GM21825 (cell line): Measurements from ENCODE around the gene PRDM13.
A peak's percentile ranks its signal among the peaks of the same experiment; 100 is the strongest.
"Not testable (repeated sequence)": the region's sequence is repeated elsewhere in the genome, so short reads cannot be mapped to it uniquely, and the experiment has no call there.

Source experiments
- ATAC-seq: cut with Tn5 transposase; IDR thresholded peaks from one replicate; pipeline ENCODE4 v1.9.1; 2021; ENCODE audit warnings: mild to moderate bottlenecking, moderate library complexity; ENCODE audit not compliant: unreplicated experiment

PRDM13 gene

DNA sequence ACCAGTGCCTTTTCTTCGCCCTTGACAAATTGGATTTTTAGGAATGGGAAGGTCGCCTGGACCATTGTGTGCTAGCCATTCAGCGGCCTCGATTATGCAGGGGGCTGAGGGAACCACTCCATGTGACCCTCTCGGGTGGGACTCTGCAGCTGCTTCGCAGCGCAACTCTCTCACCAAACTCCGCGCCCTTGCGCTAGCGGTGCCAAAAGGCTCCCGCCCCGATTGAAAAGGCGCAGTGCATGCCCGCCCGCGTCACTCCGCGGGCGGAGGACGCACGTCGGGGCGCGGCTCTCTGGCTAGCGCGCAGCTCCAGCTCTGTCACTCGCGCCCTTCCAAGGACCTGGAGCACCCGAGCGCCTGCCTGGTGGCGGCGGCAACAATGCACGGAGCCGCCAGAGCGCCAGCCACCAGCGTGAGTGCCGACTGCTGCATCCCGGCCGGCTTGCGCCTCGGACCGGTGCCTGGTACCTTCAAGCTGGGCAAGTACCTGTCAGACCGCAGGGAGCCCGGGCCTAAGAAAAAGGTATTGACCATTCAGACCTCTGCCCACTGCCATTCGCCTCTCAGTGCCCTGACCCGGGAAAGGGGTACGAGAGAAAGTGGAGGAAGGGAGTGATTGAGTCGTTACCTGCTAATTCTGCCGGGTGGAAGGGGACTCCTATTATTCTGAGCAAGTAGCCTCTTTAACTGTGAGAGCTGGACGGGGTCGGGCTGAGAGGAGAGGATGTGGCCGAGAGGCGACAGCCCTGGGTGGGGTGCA, at the start of gene PRDM13:
Gene PRDM13, plus strand, starts transcription at position 178 of the 760 bp plus-strand sequence. Its CDS starts 202 bp downstream, at position 380.
- no peak for ATAC-seq

DNA sequence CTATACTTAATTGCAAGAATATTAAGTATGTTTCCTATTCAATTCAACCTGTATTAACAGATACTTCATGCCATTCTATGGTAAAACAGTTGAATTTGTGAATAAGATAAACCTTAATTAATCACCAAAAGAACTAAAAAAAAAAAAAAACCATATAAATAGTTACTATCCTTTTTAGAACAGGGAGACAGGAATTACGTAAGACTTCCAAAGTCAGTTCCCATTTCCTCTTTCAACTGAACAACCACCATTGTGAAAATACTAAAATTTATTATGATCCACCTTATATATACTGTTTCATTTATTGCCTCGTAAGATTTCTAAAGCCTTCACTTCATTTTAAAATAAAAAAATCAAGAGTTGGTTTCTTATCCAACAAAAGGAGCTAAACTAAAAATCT, 47.6 kb upstream of the PRDM13 start:
- no peak for ATAC-seq

DNA sequence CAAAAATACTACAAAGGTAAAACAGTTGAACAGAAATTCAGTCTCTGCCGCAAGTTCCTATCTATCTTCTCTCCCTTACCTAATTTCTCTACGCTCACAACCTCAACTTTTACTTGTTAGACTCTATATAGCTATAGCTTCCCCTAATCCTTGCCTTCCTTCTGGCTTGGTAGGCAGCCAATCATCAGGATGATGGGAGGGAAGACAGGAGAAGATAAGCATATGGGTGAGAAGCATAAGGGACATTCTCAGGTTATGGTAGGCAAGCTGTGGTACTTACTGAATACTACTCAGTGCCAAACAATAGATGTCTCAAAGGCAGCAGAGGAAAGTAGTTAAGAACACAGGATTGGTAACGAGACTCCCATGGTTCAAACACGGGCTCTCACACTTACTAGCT, 46.0 kb upstream of the PRDM13 start:
- ATAC-seq, result no peak

DNA sequence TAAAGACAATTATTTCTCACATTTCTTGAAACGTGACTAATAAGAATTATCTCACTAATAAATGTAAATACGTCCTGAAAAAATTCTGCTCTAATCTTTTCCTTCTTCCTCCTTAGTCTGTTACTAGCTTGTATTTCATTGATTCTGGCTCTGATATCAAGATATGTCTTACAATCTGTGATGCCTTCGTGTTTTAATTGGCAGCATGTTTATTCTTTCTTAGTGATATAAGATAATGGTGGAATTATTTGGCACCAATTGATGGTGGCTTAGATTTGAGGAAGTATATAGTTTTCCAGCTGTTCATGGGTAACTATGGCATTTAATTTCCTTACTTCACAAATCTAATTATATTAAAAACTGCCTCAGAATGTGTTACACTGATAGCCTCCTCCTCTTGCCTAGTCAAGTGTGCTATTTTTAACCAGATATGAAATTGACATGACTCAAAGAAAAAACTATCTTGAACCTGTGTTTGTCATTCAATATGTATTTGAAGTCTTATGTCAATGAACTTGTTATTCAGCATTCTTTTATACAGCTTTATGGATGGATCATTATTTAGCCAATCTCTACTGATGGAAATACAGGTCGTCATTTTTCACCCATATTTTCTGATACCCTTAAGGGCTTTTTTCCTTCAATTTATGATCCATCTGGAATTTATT, 43.4 kb upstream of the PRDM13 start:
- no peak for ATAC-seq

DNA sequence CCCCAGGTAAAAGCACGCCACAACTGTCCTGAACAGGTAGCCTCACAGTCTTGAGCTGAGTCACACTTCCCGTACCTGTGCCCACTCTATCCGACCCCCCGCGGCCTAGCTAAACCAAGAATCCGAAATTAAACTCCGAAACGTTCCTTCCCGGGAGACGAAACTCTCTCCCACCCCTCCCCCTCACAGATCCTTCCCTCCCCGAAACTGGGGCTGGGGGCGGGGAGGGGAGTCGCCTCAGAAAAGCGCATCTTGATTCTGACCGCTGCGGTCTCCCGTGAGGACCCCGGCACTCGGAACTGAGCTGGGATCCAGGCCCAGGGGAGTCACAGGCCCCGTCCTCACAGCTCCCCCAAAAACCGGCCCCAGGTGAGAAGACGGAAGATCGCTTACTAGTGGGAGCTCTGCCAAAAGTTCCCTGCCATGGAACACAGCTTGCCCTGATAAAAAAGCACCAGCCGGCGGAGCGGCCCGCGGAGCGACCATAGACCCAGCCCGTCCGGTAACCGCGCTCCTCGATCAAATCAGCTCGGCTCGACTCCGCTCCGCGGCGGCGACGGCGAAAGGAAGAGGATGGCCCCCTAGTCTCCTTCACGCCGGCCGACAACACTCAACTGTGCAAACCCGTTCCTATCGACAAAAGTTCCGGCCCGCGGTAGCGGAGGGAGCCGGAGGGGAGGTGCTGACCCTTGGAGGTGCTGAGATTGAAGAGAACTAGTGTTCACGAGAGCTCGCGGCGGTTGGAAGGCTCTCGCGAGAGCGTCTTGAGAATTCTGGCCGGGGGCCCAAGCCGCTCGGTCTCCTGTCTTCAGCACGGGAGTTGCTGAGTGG, 38.3 kb upstream of the PRDM13 start, which contains the start of gene CCNC:
Gene CCNC, minus strand, starts transcription at position 558 of the 831 bp plus-strand sequence. Its CDS starts 133 bp downstream, at position 425.
- ATAC-seq, result peak; percentile 99

DNA sequence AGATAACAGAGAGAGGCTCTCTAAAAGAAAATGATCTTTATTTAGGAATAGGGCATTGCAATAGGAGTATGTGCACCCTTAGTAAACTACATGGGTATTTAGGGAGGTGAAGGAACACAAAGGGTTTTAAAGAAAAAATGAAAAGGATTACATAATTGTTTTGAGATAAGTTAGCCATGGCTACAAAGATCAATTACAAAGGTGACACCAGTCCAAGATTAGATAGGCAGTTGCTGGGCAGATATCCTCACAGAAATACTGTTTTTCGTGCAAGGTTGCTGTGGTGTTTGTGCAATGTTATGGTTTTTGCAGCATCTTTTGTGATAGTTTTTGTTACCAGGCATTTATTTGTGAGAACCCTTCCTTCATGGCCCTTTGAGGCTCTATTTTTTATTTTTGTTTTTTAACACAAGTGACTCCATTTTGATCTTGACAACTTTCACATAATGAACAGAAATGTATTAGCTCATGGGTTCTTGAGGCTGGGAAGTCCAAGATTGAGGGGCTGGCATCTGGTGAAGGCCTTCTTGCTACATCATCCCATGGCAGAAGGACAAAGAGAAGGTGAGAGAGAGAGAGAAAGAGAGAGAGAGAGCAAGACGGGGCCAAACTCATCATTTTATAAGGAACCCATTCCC, 32.5 kb upstream of the PRDM13 start:
- no peak for ATAC-seq

DNA sequence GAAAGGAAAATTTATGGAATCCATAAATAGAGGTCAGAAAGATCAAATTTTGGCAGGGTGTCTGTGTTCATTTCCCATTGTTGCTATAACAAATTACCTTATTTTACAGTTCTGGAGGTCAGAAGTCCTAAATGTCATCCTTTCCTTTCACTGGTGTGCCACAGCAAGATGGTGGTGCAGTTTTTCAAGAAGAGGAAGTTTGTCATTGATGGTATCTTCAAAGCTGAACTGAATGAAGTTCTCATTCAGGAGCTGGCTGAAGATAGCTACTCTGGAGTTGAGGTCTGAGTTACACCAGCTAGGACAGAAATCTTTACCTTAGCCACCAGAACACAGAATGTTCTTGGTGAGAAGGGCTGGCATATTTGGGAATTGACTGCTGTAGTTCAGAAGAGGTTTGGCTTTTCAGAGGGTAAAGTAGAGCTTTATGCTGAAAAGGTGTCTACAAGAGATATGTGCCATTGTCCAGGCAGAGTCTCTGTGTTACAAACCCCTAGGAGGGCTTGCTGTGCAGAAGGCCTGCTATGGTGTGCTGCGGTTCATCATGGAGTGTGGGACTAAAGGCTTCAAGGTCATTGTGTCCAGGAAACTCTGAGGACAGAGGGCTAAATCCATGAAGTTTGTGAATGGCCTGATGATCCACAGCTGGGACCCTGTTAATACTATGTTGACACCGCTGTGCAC, 30.9 kb upstream of the PRDM13 start:
- ATAC-seq, result no peak

DNA sequence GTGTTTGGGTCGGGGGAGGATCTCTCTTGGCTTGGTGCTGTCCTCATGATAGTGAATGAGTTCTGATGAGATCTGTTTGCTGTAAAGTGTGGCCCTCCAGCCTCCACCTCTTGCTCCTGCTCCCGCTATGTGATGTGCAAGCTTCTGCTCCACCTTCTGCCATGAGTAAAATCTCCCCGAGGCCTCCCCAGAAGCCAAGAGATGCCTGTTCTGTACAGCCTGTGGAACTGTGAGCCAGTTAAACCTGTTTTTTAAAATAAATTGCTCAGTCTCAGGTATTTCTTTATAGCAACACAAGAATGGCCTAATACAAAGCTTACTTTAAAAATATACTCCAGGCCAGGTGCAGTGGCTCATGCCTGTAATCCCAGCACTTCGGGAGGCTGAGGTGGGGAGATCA, 26.9 kb upstream of the PRDM13 start:
- no peak for ATAC-seq

DNA sequence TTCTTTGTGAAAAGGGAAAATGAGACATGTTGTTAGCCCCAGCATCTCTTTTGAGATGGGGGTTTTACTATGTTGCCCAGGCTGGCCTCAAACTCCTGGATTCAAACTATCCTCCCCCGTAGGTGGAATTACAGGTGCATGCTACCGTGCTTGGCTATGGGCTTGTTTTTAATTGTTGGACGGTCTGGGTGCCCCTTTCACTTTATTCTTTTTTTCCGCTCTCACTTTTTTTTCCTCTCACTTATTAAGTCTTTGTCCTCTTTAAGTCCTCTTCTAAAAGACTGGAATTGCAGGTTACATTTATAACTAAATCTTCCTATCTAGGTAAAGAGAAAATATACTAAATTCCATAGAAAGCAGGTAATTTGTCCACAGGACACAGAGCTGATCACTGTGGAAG, 18.8 kb upstream of the PRDM13 start:
- no peak for ATAC-seq

DNA sequence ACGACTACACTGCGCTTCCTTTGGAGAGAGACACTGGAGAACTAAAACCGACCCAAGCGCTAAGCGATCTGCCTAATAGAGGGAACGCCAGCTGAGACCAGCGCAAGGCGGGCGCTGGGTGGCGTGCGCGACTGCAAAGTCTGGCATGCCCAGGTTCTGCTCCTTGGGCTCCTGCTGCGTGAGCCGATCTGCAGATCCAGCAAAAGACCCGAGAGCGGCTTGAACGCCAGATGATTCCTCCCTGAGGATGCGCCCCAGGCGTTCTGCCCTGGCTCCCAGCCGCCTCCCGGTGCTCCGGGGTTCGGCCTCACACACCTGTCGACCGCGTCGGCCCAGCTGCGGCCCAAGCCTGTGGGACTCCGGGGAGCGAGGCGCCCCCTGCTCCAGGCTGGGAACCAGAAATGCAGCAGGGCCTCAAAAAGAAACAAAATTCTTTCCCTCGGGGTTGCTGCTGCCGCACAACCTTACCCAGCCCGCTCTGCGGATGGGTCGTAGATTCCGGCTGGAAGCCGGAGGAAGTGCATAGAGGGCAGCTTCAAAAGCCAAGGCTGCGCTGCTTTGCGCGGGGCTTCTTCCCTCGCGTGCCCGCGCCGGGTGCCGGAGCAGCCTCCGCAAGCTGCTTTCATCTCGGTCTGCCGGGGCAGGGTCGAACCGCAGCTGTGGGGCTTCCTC, 17.9 kb upstream of the PRDM13 start:
- peak; percentile 95 for ATAC-seq

DNA sequence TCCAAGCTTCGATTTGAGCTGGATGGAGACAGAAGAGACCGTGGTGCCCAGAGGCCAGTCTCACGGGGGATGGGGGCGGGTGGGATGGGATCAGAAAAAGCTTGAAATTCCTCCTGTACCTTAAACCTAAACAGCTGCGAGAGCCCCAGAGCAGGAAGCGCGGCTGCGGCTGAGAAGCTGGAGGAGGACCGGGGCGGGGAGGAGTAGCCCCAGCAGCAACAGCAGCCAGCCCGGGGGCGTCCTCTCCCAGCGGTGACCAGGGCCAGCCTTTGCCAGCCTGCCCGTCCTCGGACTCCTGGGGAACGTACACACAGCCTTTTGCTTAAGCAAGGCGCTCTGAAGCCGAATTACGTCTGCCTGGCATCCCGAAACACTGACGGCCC, 17.4 kb upstream of the PRDM13 start:
- ATAC-seq, result peak; percentile 26

DNA sequence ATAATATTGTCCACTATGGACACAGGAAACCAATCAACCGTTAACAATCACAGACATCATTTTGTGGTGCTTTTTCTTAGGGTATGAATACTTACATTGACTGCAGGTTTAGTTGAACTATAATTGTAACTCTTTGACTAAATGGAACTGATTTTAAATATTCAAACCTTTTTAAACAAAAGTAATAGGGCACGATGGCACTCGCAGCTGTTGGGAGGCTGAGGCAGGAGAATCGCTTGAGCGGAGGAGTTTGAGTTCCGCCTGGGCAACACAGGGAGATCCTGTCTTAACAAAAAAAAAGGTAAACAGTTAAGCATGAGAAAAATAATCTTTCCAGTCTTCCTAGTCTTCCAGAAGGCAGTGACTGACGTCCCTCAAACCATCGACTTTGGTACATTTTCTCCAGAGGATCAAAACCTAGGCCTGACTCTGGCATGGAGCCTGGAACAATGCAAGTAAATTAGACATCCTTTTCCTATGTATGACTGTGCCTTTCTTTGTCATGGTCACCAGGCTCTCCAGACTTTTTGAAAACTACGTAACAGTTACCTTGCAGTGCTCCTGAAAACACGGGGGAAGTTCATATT, 16.6 kb upstream of the PRDM13 start:
- no peak for ATAC-seq

DNA sequence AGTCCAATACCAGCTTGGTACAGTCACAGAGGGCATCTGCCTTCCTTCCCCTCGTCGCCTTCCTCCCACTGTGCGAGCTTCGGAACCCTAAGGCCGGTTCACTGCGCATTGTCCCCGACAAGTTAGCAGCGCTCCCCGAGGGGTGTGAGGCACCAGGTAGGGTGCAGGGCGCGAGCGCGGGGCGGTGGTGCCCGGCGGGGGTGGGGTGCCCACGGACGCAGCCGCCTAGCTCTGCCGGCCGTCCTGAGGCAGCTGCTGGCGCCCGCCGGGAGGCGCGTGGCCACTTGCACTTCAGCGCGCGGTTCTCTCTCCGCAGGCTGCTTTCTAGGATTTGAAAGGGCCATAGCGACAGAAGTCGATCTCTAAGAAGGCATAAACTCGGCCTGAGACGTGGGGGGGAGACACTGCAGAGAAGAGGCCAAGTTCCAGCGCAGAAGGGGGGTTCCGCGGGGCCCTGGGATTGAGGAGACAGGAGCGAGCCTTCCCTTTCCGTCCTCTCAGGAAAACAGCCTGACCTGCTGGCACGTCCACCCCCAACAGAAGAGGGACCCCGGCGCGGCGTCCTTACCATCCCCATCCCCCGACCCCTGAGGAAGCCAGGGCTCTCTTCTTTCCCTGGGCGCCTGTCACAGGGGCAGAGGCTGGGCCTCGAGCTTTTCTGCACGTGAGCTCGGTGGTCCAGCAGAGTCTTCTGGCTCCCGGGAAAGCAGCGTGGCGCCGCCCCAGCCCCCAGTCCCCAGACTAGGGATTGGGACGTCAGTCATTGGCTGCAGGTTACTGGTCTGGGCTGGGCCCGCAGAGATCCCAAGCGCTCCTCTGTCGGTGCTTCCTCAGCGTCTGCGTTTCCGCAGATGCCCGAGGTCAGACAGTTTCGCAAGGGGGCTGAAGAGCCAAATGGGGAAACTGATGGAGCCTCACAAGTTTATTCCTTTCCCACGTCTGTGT, 15.6 kb upstream of the PRDM13 start:
- no peak for ATAC-seq

DNA sequence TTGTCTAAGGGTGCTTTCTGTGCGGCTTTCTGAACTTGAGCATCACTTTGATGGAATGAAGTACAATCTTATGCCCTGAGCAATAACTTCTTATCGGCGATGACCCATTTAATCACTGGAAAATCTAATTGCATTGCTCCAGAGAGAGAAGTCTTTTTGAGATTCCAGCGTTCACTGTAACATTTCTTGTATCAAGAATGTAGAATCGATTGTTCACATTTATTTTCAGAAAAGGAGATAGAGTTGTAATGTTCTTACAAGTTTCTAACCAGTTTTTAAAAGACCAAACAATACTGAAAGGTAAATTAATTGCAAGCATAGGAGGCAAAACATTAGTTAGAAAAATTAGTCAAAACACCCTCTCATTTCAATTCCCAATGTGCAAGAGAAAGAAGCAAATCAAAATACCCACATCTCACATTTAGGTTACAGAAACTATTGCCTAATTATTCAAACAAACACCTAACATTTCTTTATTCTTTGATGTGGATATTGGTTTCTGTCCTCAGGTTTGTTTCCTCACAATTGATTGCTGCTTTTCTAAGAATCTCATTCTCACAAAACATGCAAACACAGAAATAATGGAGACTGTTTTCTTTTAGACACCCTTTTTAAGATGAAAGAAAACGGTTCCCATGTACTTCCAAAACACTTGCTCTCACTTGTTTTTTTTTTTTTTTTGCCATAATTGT, 14.8 kb upstream of the PRDM13 start:
- no peak for ATAC-seq

DNA sequence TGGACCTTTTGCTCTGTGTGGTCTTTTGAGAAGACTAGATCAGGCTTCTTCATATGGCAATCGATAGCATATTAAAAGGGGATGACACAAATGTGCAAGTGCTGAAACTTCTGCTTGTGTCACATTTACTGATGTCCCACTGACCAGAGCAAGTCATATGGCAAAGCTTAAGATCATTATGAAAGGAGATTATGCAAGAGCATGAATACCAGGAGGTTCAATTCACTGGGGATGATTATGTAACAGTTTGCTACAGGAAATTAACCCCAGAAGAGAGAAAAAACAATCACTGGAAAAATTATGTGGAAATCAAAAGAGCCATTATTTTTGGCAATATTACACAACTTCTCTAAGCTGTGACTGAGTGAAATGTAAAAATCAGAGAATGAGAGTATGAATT, 13.7 kb upstream of the PRDM13 start:
- no peak for ATAC-seq

DNA sequence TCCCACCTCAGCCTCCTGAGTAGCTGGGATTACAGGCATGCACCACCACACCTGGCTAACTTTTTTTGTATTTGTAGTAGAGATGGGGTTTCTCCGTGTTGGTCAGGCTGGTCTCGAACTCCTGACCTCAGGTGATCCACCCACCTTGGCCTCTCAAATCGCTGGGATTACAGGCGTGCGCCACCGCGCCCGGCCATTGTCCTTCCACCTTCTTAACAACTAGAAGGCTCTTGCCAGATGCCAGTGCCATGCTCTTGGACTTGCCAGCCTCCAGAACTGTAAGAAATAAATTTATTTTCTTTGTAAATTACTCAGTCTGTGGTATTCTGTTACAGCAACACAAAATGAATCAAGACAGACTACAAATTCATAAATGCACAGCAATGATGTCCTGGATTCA, 11.9 kb upstream of the PRDM13 start:
- ATAC-seq, result not testable (repeated sequence)

DNA sequence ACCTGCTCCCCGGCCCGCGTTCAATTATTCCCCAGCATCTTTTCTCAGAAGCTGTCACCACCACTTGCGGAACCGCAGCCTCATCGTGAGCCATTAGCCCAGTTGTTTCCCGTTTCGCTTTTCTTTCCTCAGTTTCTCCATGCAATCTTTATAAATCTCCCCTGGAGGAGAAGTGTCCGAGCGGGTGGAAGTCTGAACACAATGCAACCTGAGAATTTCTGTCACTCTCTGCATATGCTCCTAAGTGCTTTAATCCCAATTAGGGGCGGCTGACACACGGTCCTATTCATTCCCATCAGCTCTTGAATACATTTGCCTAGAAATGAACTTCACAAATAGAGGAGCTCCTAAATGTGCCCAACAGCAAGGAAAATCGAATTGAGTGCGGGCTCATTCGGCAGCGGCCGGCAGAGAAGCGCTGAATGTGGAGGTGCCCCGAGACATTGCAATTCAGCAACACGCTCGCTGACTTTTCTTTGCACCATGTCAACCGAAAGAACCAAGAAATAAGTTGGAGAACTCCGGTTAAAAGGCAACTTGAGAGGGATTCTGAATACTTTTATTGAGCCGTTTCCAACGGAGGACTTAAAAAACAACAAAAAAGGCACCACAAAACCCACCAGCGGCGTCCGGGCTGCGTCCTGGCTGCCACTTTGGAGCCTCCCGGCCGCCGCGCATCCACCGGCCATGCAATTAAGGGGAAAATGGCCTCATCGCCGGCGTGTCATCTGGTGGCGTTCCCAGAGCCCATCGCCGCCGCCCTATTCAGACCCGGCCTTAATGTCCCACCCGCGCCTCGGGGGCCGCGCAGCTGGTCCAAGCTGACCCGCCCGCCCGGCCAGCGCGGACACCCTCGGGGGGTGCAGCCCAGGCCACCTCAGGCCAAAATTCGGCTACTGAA, 3.9 kb upstream of the PRDM13 start:
- ATAC-seq, result no peak
